CD4-positive, alpha-beta T cell treated with Interleukin-6 for 4 hours (primary cell): Measurements from ENCODE around the gene SHROOM3.

Source experiments
- DNase-seq: peaks from one replicate; pipeline ENCODE4 v3.0.0-alpha.2; 2020; ENCODE audit warnings: mixed read lengths

The SHROOM3 gene

DNA sequence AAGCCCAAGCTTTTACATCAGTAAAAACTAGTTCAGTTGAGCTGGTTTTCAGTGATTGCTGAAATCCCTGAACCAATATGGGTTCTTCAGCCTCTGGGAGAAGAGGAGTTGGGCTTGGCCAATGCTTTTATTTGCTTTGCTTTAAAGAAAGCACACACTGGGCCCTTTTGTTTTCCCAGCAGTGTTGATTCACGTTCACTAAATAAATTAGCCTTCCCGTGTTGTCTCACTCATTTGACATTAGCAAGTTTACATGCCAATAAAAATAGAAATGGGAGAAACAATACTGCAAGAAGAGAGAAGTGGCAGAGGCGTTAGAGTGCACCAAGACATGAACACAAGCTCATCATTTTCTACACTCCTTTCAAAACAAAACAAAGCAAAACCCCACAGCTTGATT is 136.2 kb downstream of the SHROOM3 start:
- no peak for DNase-seq

- no peak for DNase-seq
Observed at GRCh38 chr4:76572224-76572623, 137.2 kb downstream of the SHROOM3 start.

GRCh38 chr4:76576824-76577223 is 141.8 kb downstream of the SHROOM3 start:
- DNase-seq = no peak

- no peak for DNase-seq
Observed at GRCh38 chr4:76578002-76578560, 143.1 kb downstream of the SHROOM3 start.

GRCh38 chr4:76579596-76580375 is 144.8 kb downstream of the SHROOM3 start:
- DNase-seq = no peak

- no peak for DNase-seq
Observed at GRCh38 chr4:76581077-76581962, 146.3 kb downstream of the SHROOM3 start.

- DNase-seq = no peak
Observed at GRCh38 chr4:76582074-76582816, 147.2 kb downstream of the SHROOM3 start.

- DNase-seq = no peak
Observed at GRCh38 chr4:76582817-76583087, 147.7 kb downstream of the SHROOM3 start.

- no peak for DNase-seq
Observed at GRCh38 chr4:76584241-76585152, 149.5 kb downstream of the SHROOM3 start.

DNA sequence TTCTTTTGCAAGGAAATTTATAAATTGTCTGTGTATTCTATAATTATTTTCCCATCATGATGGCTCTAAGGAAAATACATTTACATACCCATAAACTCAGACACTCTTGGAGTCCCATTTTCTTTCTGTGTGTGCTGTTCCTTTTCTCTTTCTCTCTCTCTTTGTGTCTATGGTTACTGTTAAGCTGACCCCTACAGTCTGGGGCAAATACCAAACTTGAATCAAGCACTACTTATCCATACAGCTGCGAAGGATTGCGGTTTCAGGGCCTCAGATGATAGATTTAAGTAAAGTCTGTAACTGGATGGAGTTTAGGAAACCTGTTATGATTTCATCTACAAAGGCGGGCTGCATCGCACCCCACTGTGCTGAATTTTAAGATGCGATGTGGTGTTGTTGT is 150.2 kb downstream of the SHROOM3 start:
- DNase-seq = no peak

DNA sequence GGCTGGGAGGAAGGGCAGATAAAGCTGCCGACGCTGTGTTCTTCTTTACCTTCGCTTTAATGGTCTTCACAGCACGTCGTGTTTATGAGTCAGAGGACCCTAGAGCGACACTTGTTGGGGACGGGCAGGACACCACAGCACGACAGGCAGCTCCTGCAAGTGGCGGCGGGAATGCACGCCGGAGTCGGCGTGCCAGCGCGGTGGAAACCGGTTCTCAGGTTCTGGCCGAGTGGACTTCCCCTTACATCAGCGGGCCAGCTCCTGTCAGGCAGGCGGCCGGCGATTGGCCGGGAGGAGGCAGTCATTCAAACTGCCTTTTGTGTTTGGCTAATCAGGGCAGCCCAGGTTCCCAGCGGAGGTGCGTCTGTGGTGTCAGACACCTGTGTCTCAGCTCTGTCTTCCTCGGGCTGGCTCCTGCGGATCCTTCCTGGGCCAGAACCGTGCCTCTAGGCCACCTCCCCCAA is 150.9 kb downstream of the SHROOM3 start:
- no peak for DNase-seq

DNA sequence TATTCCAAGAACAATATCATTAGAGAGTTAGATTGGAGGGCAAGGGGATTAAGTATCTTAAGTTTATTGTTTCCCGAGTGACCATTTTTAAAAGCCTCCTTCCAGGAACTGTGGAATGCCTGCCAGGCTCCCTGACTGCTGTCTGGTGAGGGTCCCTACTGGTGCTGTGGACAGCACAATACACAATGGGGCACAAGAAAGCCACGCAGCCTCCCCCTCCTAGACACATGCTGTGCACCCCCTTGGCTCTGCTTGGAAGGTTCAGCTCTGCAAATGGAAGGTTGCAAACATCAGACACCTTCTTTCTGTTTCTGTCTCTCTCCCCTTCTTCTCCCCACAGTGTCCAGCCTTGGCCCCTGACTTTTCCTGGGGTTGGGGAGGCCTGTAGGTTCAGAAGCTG is 153.2 kb downstream of the SHROOM3 start:
- DNase-seq = no peak

GRCh38 chr4:76589402-76589801 is 154.4 kb downstream of the SHROOM3 start:
- DNase-seq = no peak

DNA sequence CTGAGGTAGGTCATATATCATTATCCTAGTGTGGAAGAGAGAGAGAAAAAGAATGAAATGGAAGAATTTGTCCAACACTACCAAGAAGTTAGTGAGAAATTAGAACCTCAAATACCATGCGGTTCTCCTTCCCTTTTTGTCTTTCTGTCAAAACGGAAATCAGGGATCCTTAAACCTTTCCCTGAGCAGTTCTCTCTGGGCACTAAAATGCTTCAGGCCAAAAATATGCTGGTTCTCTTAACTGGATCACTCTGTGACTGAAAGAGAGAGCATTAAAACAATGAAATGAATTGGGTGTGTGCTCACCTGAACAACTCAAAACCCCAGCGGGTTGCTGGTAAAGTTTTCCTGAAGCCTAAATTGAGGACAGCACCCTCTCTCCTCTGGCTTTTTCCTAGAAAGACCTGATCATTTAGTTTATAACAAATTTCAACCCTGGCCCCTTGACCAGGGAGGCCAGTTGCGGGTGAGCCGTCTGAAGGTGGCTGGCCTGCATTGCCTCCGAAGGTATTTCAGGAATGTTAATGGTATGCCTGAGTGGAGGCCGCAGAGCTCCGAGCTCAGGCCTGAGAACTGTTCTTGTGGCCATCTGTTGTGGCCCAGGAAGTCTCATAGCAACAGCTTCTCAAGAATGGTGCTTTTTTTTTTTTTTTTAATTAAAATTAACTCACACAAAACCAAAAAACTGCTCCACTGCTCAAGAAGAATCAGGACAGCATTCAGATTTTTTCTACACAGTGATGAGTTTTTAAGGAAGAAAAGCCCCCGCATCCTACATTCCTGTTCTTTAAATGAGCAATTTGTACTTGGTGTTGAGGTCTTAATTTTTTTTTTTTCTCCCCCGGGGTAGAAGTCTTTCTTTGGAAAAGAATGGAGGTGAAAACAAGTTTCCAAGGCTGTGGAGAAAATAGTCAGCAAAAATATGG is 155.1 kb downstream of the SHROOM3 start:
- DNase-seq = no peak

GRCh38 chr4:76590798-76591281 is 155.8 kb downstream of the SHROOM3 start:
- DNase-seq = no peak

DNA sequence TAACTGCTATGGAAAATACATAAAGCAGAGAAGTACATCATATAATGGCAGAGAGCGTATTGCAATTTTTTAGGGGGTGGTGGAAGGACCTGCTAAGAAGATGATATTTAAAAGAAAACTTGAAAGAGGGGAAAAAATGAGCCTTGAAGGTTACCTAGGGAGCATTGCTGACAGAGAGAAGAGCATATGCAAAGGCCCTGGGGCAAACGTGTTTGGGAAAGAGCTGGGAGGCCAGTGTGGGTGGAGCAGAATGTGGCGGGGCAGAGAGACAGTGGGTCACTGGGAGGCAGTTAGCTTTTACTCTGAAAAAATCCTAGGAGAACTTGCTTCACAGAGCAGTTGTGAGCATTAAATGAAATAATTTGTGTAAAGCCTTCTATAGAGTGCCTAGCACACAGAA is 157.0 kb downstream of the SHROOM3 start:
- no peak for DNase-seq

DNA sequence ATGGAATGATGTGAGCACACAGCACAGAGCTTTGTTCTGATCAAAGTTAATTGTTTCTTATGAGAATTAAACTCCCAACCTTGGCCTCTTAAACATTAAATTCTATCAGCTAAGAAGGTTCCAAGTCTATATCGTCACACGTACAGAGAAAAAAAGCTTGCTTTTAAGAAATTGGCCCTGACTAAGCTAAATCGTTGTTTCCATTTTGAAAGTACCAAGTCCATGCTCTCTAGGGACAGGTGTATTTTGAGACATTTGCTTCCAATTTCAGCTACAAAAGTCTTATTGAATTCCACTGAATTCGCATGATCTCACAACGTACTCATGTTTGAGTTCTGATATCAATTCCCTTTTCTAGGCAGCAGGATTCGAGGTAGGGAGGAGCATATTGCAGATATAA is 157.4 kb downstream of the SHROOM3 start:
- no peak for DNase-seq

DNA sequence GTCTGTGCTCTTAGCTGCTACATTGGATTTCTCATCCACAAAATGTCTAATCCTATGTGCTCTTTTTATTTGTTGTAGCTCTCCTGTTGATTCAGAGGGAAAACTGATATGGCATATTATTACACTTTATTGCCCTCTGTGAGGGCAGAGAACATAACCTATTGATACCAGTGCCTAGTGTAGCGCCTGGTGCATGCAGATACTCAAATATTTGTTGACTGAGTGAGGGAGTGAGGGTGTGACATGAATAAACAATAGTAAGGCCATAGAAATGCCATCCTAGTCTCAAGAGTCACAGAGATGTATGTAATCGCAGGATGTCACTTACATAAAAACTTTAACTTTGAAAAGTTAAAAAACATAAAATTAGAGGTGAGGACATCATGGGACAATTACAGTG is 159.1 kb downstream of the SHROOM3 start:
- no peak for DNase-seq

GRCh38 chr4:76595435-76595834 is 160.4 kb downstream of the SHROOM3 start:
- DNase-seq = no peak

- no peak for DNase-seq
Observed at GRCh38 chr4:76596713-76597112, 161.7 kb downstream of the SHROOM3 start.
